ENCODE measurements around the gene LTB4R. TPM values are rescaled to one million over a fixed set of nuclear protein-coding genes. Genes with fewer than 3 reads are reported as not detected.

Gene LTB4R
- total and polyA plus RNA-seq, 4 donors: 0.86 to 5.0 (median 2.5) TPM

DNA sequence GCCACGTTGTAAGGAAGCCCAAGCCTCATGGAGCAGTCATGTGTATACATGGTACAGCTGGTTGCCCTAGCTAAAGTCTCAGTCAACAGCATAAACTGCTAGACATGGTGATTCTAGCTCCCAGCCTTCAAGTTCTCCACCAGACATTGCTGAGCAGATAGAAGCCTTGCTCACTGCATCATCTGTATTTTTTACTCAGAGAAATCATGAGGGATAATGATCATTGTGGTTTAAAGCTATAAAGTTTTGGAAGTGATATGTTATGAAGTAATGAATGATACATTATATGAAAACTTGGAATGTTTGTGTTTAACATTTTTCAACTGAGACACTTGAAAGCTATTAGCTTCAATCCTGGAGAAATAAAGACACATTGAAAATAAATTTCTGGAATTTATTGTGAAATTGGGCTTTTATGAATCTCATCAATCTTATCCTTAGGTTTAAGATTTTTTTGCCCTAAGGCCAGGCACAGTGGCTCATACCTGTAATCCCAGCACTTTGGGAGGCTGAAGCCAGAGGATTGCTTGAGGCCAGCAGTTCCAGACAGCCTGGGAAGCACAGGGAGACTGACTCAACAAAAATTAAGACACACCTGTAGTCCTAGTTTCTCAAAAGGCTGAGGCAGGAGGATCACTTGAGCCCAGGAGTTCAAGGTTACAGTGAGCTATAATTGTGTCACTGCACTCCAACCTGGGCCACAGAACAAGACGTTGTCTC is 51.1 kb downstream of the LTB4R start:
- Histone ChIP-seq H3K36me3 (ENCODE audit: control insufficient read depth in 4 of 4, insufficient read depth in 3 of 4, low read depth in 1 of 4, low read length in 3 of 4) (no peaks in the 10 kb centered on the region), H3K27me3 (ENCODE audit: control insufficient read depth in 4 of 4, insufficient read depth in 4 of 4, low read length in 3 of 4) (peaks cover 0 to 1% (median 0%) of the 10 kb centered on the region in 4 donors), H3K9ac (ENCODE audit: low read depth in 1 of 2, low read length in 2 of 2) (no peak overlapping the region), H3K4me1 (ENCODE audit: control insufficient read depth in 4 of 4, insufficient read depth in 4 of 4, low read length in 3 of 4) (peaks cover 0 to 3% (median under 1%) of the 10 kb centered on the region in 4 donors), H3K27ac (ENCODE audit: low read depth in 1 of 2, low read length in 2 of 2) (no peak overlapping the region), H3K9me3 (ENCODE audit: control insufficient read depth in 4 of 4, low read length in 3 of 4) (no peaks in the 10 kb centered on the region), H3K4me3 (ENCODE audit: low read depth in 1 of 3, low read length in 3 of 3) (no peak overlapping the region)
- no peak for TF ChIP-seq JUND (IDR thresholded peaks at IDR 0.05)
- 43% methylated on average over 2 of the region's 2 CpGs for WGBS
- DNase-seq (ENCODE audit: low spot score): no peak

DNA sequence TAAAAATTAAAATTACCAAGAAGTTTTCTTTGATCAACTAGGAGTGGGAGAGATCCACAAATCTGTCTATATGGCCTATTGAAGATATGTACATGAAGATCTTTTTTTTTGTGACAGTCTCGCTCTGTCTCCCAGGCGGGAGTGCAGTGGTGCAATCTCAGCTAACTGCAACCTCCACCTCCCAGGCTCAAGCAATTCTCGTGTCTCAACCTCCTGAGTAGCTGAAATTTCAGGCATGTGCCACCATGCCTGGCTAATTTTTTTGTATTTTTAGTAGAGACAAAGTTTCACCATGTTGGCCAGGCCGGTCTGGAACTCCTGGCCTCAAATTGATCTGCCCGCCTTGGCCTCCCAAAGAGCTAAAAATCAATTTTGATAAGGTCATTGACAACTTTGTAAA is 52.1 kb downstream of the LTB4R start:
- H3K36me3 ChIP-seq (ENCODE audit: control insufficient read depth in 4 of 4, insufficient read depth in 3 of 4, low read depth in 1 of 4, low read length in 3 of 4): no peaks in the 10 kb centered on the region
- H3K9ac ChIP-seq (ENCODE audit: low read depth in 1 of 2, low read length in 2 of 2): no peak overlapping the region
- H3K4me1 ChIP-seq (ENCODE audit: control insufficient read depth in 4 of 4, insufficient read depth in 4 of 4, low read length in 3 of 4): peaks cover 0 to 5% (median 1%) of the 10 kb centered on the region in 4 donors
- no peak overlapping the region for H3K27ac ChIP-seq (ENCODE audit: low read depth in 1 of 2, low read length in 2 of 2)
- WGBS: 90% methylated on average over 5 of the region's 5 CpGs
- no peaks in the 10 kb centered on the region for H3K9me3 ChIP-seq (ENCODE audit: control insufficient read depth in 4 of 4, low read length in 3 of 4)
- TF ChIP-seq HNF4A (conservative IDR thresholded peaks at IDR 0.05) (no peak), GABPA (IDR thresholded peaks at IDR 0.05 in 1 of 2, conservative IDR thresholded peaks at IDR 0.05 in 1 of 2) (no peak), FOXA1 (IDR thresholded peaks at IDR 0.05) (no peak), RAD21 (IDR thresholded peaks at IDR 0.05) (no peak), TAF1 (conservative IDR thresholded peaks at IDR 0.05) (no peak), HNF4G (IDR thresholded peaks at IDR 0.05) (no peak), SP1 (IDR thresholded peaks at IDR 0.05) (no peak)
- TF ChIP-seq, protein P1, sequence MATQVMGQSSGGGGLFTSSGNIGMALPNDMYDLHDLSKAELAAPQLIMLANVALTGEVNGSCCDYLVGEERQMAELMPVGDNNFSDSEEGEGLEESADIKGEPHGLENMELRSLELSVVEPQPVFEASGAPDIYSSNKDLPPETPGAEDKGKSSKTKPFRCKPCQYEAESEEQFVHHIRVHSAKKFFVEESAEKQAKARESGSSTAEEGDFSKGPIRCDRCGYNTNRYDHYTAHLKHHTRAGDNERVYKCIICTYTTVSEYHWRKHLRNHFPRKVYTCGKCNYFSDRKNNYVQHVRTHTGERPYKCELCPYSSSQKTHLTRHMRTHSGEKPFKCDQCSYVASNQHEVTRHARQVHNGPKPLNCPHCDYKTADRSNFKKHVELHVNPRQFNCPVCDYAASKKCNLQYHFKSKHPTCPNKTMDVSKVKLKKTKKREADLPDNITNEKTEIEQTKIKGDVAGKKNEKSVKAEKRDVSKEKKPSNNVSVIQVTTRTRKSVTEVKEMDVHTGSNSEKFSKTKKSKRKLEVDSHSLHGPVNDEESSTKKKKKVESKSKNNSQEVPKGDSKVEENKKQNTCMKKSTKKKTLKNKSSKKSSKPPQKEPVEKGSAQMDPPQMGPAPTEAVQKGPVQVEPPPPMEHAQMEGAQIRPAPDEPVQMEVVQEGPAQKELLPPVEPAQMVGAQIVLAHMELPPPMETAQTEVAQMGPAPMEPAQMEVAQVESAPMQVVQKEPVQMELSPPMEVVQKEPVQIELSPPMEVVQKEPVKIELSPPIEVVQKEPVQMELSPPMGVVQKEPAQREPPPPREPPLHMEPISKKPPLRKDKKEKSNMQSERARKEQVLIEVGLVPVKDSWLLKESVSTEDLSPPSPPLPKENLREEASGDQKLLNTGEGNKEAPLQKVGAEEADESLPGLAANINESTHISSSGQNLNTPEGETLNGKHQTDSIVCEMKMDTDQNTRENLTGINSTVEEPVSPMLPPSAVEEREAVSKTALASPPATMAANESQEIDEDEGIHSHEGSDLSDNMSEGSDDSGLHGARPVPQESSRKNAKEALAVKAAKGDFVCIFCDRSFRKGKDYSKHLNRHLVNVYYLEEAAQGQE (IDR thresholded peaks at IDR 0.05): no peak
- TF ChIP-seq, protein P2, sequence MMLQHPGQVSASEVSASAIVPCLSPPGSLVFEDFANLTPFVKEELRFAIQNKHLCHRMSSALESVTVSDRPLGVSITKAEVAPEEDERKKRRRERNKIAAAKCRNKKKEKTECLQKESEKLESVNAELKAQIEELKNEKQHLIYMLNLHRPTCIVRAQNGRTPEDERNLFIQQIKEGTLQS (IDR thresholded peaks at IDR 0.05): no peak
- TF ChIP-seq, protein P3, sequence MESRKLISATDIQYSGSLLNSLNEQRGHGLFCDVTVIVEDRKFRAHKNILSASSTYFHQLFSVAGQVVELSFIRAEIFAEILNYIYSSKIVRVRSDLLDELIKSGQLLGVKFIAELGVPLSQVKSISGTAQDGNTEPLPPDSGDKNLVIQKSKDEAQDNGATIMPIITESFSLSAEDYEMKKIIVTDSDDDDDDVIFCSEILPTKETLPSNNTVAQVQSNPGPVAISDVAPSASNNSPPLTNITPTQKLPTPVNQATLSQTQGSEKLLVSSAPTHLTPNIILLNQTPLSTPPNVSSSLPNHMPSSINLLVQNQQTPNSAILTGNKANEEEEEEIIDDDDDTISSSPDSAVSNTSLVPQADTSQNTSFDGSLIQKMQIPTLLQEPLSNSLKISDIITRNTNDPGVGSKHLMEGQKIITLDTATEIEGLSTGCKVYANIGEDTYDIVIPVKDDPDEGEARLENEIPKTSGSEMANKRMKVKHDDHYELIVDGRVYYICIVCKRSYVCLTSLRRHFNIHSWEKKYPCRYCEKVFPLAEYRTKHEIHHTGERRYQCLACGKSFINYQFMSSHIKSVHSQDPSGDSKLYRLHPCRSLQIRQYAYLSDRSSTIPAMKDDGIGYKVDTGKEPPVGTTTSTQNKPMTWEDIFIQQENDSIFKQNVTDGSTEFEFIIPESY (IDR thresholded peaks at IDR 0.05): no peak
- no peak overlapping the region for H3K4me3 ChIP-seq (ENCODE audit: low read depth in 1 of 3, low read length in 3 of 3)
- peaks cover 0 to 5% (median 0%) of the 10 kb centered on the region in 4 donors for H3K27me3 ChIP-seq (ENCODE audit: control insufficient read depth in 4 of 4, insufficient read depth in 4 of 4, low read length in 3 of 4)
- DNase-seq (ENCODE audit: low spot score): no peak

DNA sequence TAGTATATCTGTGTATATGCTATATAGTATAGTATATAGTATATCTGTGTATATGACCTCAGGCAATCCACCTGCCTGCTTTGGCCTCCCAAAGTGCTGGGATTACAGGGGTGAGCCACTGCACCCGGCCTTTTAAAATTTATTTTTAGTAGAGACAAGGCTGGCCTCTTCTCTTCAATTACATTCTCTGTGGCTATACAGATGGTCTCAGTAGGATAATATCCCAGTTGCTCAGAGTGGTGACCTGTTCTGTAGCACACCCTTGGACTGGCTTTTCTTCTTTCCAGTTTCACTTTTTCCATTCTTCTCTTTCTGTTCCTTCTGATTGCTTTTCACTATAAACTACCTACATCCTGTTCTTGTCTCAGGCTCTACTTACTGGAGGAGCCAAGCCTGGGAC is 53.5 kb downstream of the LTB4R start:
- no peak for DNase-seq (ENCODE audit: low spot score)
- Histone ChIP-seq H3K36me3 (ENCODE audit: control insufficient read depth in 4 of 4, insufficient read depth in 3 of 4, low read depth in 1 of 4, low read length in 3 of 4) (no peaks in the 10 kb centered on the region), H3K4me1 (ENCODE audit: control insufficient read depth in 4 of 4, insufficient read depth in 4 of 4, low read length in 3 of 4) (peaks cover 0 to 5% (median 1%) of the 10 kb centered on the region in 4 donors), H3K27ac (ENCODE audit: low read depth in 1 of 2, low read length in 2 of 2) (no peak overlapping the region), H3K27me3 (ENCODE audit: control insufficient read depth in 4 of 4, insufficient read depth in 4 of 4, low read length in 3 of 4) (peaks cover 0 to 5% (median 0%) of the 10 kb centered on the region in 4 donors), H3K9me3 (ENCODE audit: control insufficient read depth in 4 of 4, low read length in 3 of 4) (no peaks in the 10 kb centered on the region), H3K9ac (ENCODE audit: low read depth in 1 of 2, low read length in 2 of 2) (no peak overlapping the region), H3K4me3 (ENCODE audit: low read depth in 1 of 3, low read length in 3 of 3) (no peak overlapping the region)
- TF ChIP-seq RXRA (IDR thresholded peaks at IDR 0.05) (no peak), RAD21 (IDR thresholded peaks at IDR 0.05) (no peak), HNF4G (IDR thresholded peaks at IDR 0.05) (no peak), GABPA (IDR thresholded peaks at IDR 0.05 in 1 of 2, conservative IDR thresholded peaks at IDR 0.05 in 1 of 2) (no peak), SP1 (IDR thresholded peaks at IDR 0.05) (no peak), JUND (IDR thresholded peaks at IDR 0.05) (no peak), TAF1 (conservative IDR thresholded peaks at IDR 0.05) (no peak)
- TF ChIP-seq, protein P4, sequence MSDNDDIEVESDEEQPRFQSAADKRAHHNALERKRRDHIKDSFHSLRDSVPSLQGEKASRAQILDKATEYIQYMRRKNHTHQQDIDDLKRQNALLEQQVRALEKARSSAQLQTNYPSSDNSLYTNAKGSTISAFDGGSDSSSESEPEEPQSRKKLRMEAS (IDR thresholded peaks at IDR 0.05): no peak
- TF ChIP-seq, protein P1 (IDR thresholded peaks at IDR 0.05): no peak
- WGBS: 85% methylated on average over 1 of the region's 1 CpG
